ENCODE measurements around the gene KRTAP2-3. TPM values are rescaled to one million over a fixed set of nuclear protein-coding genes. Genes with fewer than 3 reads are reported as not detected.
A peak's percentile ranks its signal among the peaks of the same experiment; 100 is the strongest.
"Not testable (repeated sequence)": the region's sequence is repeated elsewhere in the genome, so short reads cannot be mapped to it uniquely, and the experiment has no call there.

Gene KRTAP2-3, protein sequence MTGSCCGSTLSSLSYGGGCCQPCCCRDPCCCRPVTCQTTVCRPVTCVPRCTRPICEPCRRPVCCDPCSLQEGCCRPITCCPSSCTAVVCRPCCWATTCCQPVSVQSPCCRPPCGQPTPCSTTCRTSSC
- total RNA-seq: not detected
- polyA plus RNA-seq: not detected
- long read RNA-seq, donor 1: 0 reads
- long read RNA-seq, donor 2: 0 reads

GRCh38 chr17:41060052-41060604, at the start of gene KRTAP2-3:
TSS of gene KRTAP2-3 (minus strand) at chr17:41060114. CDS start at chr17:41060050, 64 bp downstream.
- peaks cover 0 to 47% (median 7%) of the 10 kb centered on the region in 7 donors for H3K27me3 ChIP-seq (replicated peaks in 1 of 7)
- H3K27ac ChIP-seq: no peak within 1 kb of the TSS
- no peak for DNase-seq
- TF ChIP-seq CTCF (IDR thresholded peaks at IDR 0.05 in 8 of 11, conservative IDR thresholded peaks at IDR 0.05 in 3 of 11): no peak
- TF ChIP-seq POLR2AphosphoS5 (IDR thresholded peaks at IDR 0.05): no peak
- TF ChIP-seq POLR2A (IDR thresholded peaks at IDR 0.05): no peak
- H3K4me3 ChIP-seq: no peak within 1 kb of the TSS
- peaks cover 0 to 10% (median 3%) of the 10 kb centered on the region in 8 donors for H3K9me3 ChIP-seq
- H3K4me1 ChIP-seq: no peaks in the 10 kb centered on the region
- intact Hi-C loops (cut with DNase I; ENCODE audit: low total_unique reads): no loop called here
- 66 to 74% (median 69%) methylated on average over 5 to 6 of the region's 6 CpGs for WGBS, 5 donors
- no peaks in the 10 kb centered on the region for H3K36me3 ChIP-seq

- 0 to 34% (median 0%) methylated on average over 1 of the region's 1 CpG for WGBS, 5 donors
- intact Hi-C loops (cut with DNase I; ENCODE audit: low total_unique reads): not testable (repeated sequence)
Observed at GRCh38 chr17:41108728-41109386, 48.9 kb upstream of the KRTAP2-3 start.

DNA sequence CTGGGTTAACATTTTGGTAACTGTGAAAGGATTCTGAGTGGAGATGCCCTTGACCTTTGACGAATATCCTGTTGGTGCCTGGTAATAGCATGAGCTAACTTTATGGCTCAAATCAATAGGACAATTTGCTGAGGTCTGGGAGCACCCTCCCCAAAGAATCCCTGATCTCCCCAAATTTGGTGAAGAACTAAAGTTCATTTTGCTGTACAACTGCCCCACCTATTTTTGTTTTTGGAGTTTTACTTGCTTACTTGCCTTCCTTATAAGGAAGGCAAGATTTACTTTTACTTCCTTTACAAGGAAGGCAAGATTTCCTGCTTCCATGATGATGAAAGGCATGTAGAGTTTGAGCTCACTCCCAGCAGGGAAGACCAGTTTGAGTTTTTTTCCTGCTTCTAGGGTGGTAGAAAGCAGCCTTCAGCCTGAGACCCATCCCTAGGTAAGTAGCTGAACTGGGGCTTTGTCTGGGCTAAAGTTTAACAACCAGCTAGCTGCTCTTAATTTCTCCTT, 48.1 kb upstream of the KRTAP2-3 start:
- intact Hi-C loops (cut with DNase I; ENCODE audit: low total_unique reads): no loop called here
- TF ChIP-seq POLR2A (IDR thresholded peaks at IDR 0.05): no peak
- no peak for TF ChIP-seq CTCF (IDR thresholded peaks at IDR 0.05 in 8 of 11, conservative IDR thresholded peaks at IDR 0.05 in 3 of 11)
- no peak for TF ChIP-seq POLR2AphosphoS5 (IDR thresholded peaks at IDR 0.05)
- no peaks in the 10 kb centered on the region for H3K36me3 ChIP-seq
- peaks cover 0 to 6% (median 0%) of the 10 kb centered on the region in 7 donors for H3K27me3 ChIP-seq (replicated peaks in 1 of 7)
- peaks cover 0 to 14% (median 2%) of the 10 kb centered on the region in 6 donors for H3K4me1 ChIP-seq
- H3K4me3 ChIP-seq: peak overlapping the region in 4 of 8 donors; percentile 7 to 28 (median 16)
- DNase-seq: no peak
- H3K9me3 ChIP-seq: peaks cover 0 to 21% (median 10%) of the 10 kb centered on the region in 8 donors
- peak overlapping the region in 5 of 8 donors; percentile 23 to 61 (median 35) for H3K27ac ChIP-seq
- WGBS, 5 donors: 56 to 75% (median 65%) methylated on average over 1 of the region's 1 CpG

More at GRCh38 chr17:41108728-41109386, 48.9 kb upstream of the KRTAP2-3 start:
- H3K36me3 ChIP-seq; DNase-seq; H3K27me3 ChIP-seq (replicated peaks in 1 of 7): not testable (repeated sequence)
- H3K27ac ChIP-seq: peak overlapping the region in 4 of 8 donors; percentile 23 to 61 (median 38)
- peak overlapping the region in 3 of 8 donors; percentile 7 to 28 (median 24) for H3K4me3 ChIP-seq
- H3K4me1 ChIP-seq: peaks cover 0 to 14% (median 2%) of the 10 kb centered on the region in 6 donors
- H3K9me3 ChIP-seq: peaks cover 0 to 27% (median 16%) of the 10 kb centered on the region in 8 donors

DNA sequence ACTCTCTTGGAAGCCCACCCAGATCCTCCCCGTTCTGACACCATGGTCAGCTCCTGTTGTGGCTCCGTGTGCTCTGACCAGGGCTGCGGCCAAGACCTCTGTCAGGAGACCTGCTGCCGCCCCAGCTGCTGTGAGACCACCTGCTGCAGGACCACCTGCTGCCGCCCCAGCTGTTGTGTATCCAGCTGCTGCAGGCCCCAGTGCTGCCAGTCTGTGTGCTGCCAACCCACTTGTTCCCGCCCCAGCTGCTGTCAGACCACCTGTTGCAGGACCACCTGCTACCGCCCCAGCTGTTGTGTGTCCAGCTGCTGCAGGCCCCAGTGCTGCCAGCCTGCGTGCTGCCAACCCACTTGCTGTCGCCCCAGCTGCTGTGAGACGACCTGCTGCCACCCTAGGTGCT, 45.4 kb upstream of the KRTAP2-3 start, which contains the start of gene KRTAP4-9:
TSS of gene KRTAP4-9 (plus strand) at position 43 of the 400 bp plus-strand sequence. CDS start at position 43, 0 bp downstream.
- H3K9me3 ChIP-seq; H3K27ac ChIP-seq; intact Hi-C loops (cut with DNase I; ENCODE audit: low total_unique reads); DNase-seq; H3K4me3 ChIP-seq; H3K36me3 ChIP-seq; H3K27me3 ChIP-seq (replicated peaks in 1 of 7): not testable (repeated sequence)
- 45 to 90% (median 78%) methylated on average over 4 to 10 of the region's 10 CpGs for WGBS, 5 donors
- peaks cover 0 to 14% (median 3%) of the 10 kb centered on the region in 6 donors for H3K4me1 ChIP-seq

DNA sequence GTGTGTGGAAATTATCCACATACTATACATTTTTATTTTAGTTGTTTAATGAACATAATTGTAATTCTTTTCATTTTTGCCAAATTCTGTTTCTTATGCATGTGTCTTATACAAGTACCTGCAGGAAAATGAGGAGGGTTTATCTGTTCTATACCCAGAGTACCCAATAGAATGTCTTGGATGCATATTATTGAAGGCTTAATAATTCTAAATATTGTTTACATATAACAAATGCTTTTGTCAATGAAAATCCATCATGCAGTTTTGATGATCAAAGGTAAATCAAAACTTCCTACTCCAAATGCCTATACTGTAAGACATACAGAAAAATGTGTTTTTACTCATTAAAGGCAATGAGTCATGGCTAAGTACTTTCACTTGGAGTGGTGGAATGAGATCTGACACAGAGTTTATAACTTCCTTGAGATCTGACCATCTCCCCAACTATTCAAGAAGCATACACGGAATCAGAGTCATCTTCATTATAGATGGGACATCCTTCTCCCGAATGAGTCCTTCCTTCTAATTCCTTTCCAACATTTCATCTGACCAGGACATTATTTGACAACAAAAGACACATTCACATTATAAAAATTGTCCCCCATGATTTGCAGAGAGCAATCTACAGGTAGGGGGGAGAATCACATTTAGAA, 44.6 kb upstream of the KRTAP2-3 start:
- H3K9me3 ChIP-seq; H3K27me3 ChIP-seq (replicated peaks in 1 of 7); intact Hi-C loops (cut with DNase I; ENCODE audit: low total_unique reads); DNase-seq; H3K36me3 ChIP-seq; H3K4me3 ChIP-seq; H3K27ac ChIP-seq: not testable (repeated sequence)
- WGBS, 5 donors: 72 to 85% (median 76%) methylated on average over 2 of the region's 2 CpGs
- peaks cover 0 to 14% (median 6%) of the 10 kb centered on the region in 6 donors for H3K4me1 ChIP-seq

Data from spleen (tissue), 13 donors.